GM12873 (cell line): Measurements from ENCODE around the gene ATXN10.

Source experiments
- TF ChIP-seq, protein P1 (sequence below): IDR thresholded peaks from 2 replicates; pipeline ENCODE4 v1.5.1; 2012; ENCODE audit warnings: low read depth, mild to moderate bottlenecking, moderate library complexity, low read length, control low read depth; ENCODE audit not compliant: insufficient read depth; ENCODE audit errors: missing control alignments

Gene ATXN10

DNA sequence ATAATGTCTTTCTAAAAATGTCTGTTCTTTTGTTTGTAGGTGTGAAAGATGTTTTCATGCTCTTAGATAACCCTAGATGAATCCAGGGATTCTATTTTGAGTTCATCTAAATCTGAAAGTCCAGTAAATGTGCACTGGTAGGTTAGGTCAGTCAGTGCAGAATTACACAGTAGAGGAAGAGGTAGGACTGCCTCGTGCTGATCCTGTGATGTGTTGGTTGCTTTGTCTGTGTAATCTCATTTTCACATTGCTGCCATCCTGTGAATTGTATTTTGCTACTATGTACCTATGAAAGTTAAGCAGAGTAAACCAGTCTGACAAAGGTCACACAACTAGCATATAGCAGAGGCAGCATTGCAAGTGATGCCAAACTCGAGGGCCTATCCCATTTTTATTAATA is 36.5 kb downstream of the ATXN10 start:
- TF ChIP-seq, protein P1, sequence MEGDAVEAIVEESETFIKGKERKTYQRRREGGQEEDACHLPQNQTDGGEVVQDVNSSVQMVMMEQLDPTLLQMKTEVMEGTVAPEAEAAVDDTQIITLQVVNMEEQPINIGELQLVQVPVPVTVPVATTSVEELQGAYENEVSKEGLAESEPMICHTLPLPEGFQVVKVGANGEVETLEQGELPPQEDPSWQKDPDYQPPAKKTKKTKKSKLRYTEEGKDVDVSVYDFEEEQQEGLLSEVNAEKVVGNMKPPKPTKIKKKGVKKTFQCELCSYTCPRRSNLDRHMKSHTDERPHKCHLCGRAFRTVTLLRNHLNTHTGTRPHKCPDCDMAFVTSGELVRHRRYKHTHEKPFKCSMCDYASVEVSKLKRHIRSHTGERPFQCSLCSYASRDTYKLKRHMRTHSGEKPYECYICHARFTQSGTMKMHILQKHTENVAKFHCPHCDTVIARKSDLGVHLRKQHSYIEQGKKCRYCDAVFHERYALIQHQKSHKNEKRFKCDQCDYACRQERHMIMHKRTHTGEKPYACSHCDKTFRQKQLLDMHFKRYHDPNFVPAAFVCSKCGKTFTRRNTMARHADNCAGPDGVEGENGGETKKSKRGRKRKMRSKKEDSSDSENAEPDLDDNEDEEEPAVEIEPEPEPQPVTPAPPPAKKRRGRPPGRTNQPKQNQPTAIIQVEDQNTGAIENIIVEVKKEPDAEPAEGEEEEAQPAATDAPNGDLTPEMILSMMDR, result no peak

DNA sequence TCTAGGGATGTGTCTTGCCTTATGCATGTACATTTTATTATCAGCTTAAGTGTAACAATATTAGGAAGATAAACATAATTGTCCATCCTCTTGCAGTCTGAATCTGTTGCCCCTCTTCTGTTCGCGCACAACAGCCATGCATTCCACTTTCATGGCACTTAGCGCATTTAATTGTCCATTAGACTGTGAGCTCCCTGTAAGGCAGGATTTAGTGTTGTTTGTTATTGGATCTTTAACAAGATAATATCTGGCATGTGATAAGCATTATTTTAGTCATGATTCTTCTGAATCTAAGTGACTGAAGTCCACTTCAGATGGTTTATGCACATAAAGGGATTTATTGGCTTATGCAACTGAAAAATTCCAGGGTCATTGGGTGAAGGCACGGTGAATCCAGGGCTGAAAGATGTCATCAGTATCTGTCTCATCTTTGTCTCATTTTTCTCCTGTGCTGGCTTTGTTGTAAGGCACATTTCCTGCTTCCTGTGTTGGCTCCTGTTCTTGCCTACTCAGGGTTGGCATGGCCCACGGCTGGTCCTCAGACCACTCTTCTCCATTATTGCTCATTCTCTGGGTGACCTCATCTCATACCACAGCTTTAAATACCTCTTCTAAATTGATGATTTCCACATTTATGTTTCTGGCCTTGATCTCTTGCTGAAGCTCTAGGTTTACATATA is 37.6 kb downstream of the ATXN10 start:
- TF ChIP-seq, protein P1, result no peak

DNA sequence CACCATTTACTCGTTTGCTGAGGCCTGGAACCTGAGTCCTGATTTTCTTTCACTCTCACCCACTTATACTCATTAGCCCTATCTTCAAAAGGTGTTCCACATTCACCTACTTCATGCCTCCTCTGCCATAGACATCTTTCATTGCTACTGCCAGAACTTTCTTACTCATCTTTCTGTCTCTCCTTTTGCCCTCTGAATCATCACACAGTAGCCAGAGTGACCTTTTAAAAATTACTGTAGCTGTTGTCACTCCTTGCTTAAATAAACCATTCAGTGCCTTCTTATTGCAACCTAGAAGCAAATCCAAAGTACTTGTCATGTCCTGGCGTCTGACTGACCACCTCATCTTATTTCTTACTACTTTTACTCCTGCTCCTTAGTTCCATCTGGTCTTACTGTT is 38.2 kb downstream of the ATXN10 start:
- TF ChIP-seq, protein P1, result no peak

DNA sequence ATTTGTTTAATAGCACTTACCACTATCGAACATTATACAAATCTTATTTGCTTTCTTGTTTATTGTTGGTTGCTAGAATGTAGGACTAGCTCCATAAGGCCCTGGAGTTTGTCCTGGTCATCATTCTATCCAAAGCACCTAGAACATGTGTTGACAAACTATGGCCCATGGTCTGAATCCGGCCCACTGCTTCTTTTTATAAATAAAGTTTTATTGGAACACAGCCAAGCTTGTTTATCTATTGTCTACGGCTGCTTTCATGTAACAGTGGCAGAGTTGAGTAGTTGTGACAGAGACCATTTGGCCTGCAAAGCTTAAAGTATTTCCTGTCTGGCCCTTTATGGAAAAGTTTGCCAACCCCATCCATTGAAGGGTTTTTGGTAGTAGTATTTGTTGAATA is 38.8 kb downstream of the ATXN10 start:
- TF ChIP-seq, protein P1, result no peak

DNA sequence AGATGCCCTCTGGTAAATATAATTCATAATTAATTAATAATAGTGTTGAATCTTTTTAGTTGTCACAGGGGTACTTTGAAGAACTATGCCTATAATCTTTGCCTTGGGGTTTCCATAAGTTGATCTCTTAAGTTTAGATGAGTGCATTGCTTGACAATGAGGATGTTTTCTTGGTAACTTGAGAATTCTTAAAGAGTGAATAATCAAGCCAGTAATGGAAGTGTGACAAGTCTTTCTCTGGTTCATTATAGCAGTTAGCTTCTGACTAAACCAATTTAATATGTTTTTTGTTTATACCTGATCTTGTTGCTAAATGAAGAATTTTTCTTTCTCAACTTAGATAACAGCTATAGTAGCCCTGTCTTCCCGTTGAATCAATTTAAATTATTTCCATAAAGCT is 46.2 kb downstream of the ATXN10 start:
- TF ChIP-seq, protein P1, result no peak

DNA sequence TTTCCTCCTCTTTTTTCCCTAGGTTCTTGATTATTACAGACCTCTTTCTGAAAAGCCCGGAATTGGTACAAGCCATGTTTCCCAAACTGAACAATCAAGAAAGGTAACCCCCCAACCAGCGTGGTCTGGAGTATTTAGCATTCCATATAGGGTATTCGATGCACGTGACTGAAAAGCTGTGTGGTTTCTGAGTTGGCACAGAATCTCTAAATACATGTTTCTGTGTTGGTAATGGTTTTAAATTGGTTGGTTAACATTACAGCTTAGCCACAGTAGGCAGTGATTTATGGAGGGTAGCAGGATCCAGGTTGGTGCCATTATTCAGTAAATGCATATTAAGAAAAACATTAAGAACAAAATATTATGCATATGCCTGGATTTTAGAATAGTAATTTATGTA is 46.8 kb downstream of the ATXN10 start:
- TF ChIP-seq, protein P1, result no peak

DNA sequence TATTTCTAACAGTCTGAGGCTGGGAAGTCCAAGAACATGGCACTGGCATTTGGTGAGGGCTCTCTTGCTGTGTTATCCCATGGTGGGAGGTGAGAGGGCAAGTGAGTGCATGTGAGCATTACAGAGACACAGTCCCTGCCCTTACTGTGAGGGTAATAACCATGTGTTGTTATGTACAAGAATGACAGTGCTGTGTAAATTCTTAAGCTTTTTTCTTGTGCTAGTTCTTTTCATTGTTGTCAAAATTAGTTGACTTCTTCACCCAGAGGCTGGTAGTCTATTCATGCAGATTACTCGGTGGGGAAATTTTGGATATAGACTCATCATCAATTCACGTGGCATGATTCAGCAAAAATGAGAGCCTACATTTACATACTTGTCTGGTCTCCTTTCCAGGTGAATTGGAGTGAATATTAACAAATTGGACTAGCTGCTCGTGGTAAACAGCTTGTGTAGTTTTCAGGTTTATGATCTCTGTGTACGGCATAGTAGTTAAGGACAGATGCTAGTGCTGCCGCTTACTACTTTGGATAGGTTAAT is 49.3 kb downstream of the ATXN10 start:
- TF ChIP-seq, protein P1, result no peak

DNA sequence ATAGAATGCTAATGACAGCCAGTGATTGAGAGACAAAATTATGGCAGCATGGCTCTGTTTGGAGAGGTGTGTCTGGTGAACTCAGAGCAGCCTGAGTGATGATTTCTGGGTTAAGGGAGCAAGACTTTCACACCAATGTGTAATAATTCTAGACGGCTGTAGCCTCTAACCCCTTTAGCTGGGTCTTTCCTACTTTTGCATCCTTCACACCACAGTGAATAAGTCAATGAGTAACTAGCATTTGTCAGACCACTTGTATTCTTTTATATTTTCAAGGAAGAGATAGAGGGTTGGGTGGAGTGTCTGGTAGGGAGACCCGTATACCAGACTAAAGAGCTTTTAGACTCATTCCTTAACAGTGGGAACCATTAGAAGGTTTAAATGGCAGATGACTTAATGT is 50.4 kb downstream of the ATXN10 start:
- TF ChIP-seq, protein P1, result no peak
